GM23248 (cell line): ENCODE measurements around the gene EIF4E2.

Experiments used
- EZH2 ChIP-seq: fragments of 200-600 bp; sonication (generic); IDR thresholded peaks from 2 replicates; pipeline ENCODE4 v1.6.1; 2018; ENCODE audit warnings: antibody characterized with exemption, mild to moderate bottlenecking; ENCODE audit not compliant: insufficient read depth, poor library complexity, severe bottlenecking
- EZH2phosphoT487 ChIP-seq: fragments of 200-600 bp; sonication (generic); IDR thresholded peaks from 2 replicates; pipeline ENCODE4 v1.6.1; 2018; ENCODE audit warnings: antibody characterized with exemption, moderate library complexity, mild to moderate bottlenecking, low read depth; ENCODE audit not compliant: insufficient read depth

- TF ChIP-seq EZH2 = no peak
- TF ChIP-seq EZH2phosphoT487 = no peak
Observed at GRCh38 chr2:232567721-232568120, 17.2 kb downstream of the EIF4E2 start.
